Right hindlimb (tissue), 1 donor: ENCODE data around the gene DEK.
"Not testable (repeated sequence)": the region's sequence is repeated elsewhere in the genome, so short reads cannot be mapped to it uniquely, and the experiment has no call there.

Experiments used
- DNase-seq: peaks from one replicate; pipeline ENCODE4 v3.0.0-alpha.2; 2018

The DEK gene

GRCh38 chr6:18237167-18237566, 27.2 kb downstream of the DEK start:
- DNase-seq, result no peak

GRCh38 chr6:18235524-18235923, 28.8 kb downstream of the DEK start:
- DNase-seq, result no peak

- DNase-seq, result no peak
These were observed 29.8 kb downstream of the DEK start for GRCh38 chr6:18234564-18234963.

GRCh38 chr6:18233770-18234169, 30.6 kb downstream of the DEK start:
- not testable (repeated sequence) for DNase-seq

DNA sequence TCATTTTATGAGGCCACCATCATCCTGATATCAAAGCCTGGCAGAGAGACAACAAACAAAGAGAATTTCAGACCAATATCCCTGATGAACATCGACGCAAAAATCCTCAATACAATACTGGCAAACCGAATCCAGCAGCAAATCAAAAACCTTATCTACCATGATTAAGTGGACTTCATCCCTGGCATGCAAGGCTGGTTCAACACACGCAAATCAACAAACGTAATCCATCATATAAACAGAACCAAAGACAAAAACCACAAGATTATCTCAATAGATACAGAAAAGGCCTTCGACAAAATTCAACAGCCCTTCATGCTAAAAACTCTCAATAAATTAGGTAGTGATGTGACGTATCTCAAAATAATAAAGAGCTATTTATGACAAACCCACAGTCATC, 32.5 kb downstream of the DEK start:
- not testable (repeated sequence) for DNase-seq

GRCh38 chr6:18228590-18228989, 35.7 kb downstream of the DEK start:
- DNase-seq, result not testable (repeated sequence)

DNA sequence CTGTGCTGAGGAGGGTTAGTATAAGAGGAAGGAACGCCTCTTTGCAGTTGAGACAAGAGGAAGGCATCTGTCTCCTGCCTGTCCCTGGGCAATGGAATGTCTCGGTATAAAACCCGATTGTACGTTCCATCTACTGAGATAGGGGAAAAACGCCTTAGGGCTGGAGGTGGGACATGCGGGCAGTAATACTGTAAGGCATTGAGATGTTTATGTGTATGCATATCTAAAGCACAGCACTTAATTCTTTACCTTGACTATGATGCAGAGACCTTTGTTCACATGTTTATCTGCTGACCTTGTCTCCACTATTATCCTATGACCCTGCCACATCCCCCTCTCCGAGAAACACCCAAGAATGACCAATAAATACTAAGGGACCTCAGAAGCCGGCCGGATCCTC, 37.2 kb downstream of the DEK start:
- not testable (repeated sequence) for DNase-seq

DNA sequence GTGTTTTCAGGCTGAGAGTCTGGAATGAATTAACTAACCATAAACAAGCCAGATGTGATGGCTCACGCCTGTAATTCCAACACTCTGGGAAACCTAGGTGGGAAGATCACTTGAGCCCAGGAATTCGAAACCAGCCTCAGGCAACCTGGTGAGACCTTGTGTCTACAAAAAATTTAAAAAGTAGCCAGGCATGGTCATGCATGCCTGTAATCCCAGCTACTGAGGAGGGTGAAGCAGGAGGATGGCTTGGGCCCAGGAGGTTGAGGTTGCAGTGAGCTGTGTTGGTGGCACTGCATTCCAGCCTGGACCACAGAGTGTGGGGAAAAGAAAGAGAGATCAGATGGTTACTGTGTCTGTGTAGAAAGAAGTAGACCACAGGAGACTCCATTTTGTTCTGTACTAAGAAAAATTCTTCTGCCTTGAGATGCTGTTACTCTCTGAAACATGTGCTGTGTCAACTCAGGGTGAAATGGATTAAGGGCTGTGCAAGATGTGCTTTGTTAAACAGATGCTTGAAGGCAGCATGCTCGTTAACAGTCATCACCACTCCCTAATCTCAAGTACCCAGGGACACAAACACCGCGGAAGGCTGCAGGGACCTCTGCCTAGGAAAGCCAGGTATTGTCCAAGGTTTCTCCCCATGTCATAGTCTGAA, 37.8 kb downstream of the DEK start:
- DNase-seq, result peak; percentile 41

DNA sequence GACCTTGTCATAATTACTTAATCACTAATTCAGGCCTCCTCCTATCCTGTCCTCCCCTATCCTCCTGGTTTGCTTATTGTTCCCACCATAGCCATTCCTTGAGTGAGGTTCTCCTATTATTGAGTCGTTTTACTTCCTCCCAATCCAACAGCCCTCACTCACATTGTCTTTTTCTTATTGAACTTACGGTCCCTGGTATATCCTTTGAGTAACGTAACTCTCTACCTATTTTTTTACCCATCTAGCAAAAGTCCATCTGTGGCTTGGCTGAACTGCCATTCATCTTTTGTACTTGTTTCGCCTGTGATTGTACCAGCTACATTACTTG, 43.1 kb downstream of the DEK start:
- DNase-seq, result no peak

DNA sequence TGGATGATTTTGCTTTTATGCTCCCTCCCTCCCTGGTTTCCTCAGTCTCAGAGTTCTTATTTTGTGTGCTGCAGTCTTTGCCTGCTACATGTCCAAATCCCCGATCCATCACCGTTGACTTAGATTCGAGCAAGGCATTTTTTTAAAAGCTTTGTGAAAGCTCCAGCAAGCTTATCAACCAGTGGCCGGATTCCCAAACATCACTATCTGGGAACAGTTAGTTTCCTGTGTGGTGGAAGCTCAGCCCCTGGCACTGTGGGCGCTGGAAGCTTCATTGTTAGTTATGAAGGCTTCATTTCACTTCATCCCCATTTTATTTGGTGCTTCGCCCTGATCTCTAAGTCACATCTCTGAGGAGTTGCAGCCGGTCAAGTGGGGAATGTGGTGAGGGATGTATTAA, 44.7 kb downstream of the DEK start:
- no peak for DNase-seq

DNA sequence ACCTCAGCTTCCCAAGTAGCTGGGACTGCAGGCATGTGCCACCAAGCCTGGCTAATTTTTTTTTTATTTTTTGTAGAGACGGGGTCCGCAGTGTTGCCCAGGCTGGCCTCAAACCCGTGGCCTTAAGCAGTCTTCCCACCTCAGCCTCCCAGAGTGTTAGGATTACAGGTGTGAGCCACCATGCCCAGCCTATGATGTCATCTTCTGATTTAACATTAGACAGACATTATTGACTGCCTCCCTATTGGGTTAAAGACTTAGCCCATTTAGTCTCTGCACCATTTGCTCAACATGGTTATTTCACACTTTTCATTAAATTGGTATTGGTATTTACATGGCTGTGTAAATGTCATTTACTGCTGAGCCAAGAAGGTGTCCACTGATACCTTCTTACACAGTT, 46.1 kb downstream of the DEK start:
- DNase-seq, result no peak

DNA sequence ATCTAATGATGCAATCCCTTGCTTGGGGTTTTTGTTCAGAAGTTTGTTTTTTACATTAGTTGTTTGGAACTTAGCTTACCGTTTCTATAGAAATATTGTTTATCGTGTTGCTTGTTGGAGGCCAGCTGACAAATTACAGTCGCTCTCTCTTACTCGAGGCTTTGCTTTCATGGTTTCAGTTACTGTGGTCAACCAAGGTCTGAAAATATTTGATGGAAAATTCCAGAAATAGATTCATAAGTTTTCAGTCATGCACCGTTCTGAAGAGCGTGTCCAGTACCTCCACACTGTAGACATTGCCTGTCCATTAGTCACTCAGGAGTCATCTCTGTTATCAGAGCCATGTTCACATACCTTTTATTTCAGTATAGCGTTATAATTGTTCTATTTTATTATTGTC, 47.9 kb downstream of the DEK start:
- DNase-seq, result no peak

GRCh38 chr6:18215436-18215835, 48.9 kb downstream of the DEK start:
- no peak for DNase-seq

DNA sequence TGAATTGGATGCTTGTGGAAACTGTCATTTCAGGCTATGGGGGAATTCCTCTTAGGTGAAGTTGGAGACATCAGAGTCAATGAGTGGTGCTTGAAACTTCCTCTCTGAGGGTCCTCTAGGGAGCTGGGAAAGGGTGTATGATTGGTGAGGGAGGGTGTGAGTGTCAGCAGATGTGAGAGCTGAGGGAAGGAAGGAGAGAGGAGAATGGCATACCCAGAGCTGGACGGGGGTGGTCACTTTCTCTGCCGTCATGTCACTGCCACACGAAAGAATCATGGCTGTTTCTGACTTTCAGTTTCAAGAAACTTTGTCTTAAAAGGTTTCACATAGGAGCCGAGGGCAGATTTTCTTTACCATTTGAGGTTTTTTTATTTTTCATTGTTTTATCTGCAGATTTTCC, 50.3 kb downstream of the DEK start:
- no peak for DNase-seq

DNA sequence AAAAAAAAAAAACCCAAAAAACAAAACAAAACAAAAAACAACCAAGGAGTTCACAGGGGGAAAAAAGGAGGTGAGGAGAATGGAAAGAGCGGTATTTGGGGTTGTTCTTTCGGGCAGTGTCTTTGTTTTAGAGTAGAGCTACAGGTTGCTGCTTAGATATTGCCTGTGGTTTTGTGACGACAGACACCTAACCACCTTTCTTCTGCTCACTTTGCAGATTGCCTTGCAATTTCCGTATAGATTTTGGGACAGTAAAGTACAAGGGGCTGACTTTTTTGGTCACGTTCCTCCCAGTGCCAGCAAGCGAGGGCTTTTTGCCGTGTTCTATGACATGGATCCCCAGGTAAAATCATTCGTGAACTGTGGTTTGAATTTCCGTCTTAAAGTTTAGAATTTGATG, 50.9 kb downstream of the DEK start:
- no peak for DNase-seq

DNA sequence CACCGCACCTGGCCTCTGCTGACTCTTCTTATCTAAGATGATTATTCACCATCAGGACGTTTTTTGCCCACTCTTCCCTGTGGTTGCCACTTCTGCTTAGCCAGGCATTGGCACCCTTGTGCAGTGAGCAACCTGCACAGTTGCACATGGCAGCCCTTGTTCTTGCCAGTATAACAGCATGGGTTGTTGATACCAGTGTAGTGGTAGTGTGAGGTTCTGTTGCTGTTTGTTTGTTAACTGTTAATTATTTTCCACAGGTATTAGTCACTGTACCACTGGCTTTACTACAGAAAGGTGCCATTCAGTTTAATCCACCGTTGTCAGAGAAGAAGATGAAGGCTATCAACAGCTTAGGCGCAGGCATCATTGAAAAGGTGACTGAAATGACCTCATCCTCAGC, 52.1 kb downstream of the DEK start:
- no peak for DNase-seq

GRCh38 chr6:18211338-18211737, 53.0 kb downstream of the DEK start:
- DNase-seq, result no peak

GRCh38 chr6:18210707-18211106, 53.6 kb downstream of the DEK start:
- no peak for DNase-seq

GRCh38 chr6:18209539-18210197, 54.7 kb downstream of the DEK start:
- no peak for DNase-seq

DNA sequence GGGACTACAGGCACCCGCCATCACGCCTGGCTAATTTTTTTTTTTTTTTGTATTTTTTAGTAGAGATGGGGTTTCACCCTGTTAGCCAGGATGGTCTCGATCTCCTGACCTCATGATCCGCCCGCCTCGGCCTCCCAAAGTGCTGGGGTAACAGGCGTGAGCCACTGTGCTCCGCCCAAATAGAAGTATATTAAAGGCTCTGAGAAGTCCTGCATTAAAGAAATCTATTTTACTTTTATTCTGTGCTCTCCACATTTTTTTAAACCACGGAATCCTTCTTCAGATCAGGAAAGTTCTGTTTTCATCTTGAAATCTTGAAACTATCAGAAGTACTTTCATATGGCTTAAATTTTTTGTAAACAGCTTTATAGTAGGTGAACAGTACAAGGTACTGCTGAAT, 55.6 kb downstream of the DEK start:
- not testable (repeated sequence) for DNase-seq

DNA sequence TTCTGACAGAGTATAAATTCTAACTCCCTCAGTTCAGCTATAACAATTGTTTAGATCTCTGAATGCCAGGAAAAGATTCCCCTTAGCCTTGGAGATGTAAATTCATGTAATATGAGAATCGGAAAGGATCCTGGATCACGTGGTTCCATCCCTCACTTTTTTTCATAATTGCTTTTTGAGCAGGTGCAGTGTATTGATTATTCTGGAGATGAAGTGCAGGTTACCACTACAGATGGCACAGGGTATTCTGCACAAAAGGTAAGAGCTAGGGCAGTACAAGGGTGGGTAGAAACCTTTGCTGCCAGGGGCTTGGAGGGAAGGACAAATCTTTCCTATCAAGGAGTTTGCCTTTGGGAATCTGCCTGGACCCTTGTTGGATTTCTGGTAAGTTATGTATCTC, 56.4 kb downstream of the DEK start:
- no peak for DNase-seq

DNA sequence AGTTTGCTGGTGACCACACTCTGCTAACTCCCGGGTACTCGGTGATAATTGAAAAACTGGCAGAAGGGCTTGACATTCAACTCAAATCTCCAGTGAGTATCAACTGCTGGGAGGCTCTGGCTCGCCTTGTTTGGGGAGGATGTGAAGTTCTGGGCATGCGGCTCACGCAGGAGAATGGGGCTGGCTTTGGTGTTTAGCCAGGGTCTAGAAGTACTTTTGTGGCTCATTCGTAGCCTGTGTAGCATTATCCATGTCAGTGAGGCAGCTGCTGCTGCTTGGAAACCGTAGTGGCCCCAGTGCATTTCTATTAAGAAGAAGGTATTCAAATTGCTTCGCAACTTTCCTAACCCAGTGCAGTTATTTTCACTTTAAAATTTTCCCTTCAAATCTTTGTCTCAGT, 56.9 kb downstream of the DEK start:
- DNase-seq, result no peak

GRCh38 chr6:18206591-18206990, 57.7 kb downstream of the DEK start:
- DNase-seq, result no peak

DNA sequence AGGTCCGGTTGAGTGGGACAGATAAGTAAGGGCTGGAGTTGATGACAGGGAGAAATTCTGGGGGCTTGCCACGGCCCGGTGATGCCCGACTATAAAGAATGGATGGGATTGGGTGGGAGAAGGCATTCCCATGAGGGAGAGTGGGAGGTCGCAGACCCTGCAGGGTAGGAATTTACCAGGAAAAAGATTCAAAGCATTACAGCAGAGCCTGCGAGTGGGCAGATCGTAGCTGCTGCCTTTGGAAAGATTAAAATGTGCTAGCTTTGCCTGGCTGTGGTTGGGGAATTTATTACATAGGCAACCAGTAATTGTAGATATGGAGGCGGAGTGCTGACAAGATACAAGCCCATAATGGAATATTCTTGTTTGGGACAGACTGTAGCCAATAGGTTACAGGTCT, 59.6 kb downstream of the DEK start:
- DNase-seq, result no peak

GRCh38 chr6:18203786-18204185, 60.5 kb downstream of the DEK start:
- no peak for DNase-seq
